GM21390 (cell line): ENCODE data around the gene TACC2.
"Not testable (repeated sequence)": the region's sequence is repeated elsewhere in the genome, so short reads cannot be mapped to it uniquely, and the experiment has no call there.

Source experiments
- ATAC-seq: cut with Tn5 transposase; IDR thresholded peaks from one replicate; pipeline ENCODE4 v1.9.1; 2021; ENCODE audit not compliant: unreplicated experiment

The TACC2 gene

GRCh38 chr10:122185643-122186042 is 196.7 kb downstream of the TACC2 start:
- no peak for ATAC-seq

GRCh38 chr10:122186816-122187810 is 198.2 kb downstream of the TACC2 start:
- ATAC-seq: no peak

- ATAC-seq: no peak
Observed at GRCh38 chr10:122188706-122189105, 199.7 kb downstream of the TACC2 start.

GRCh38 chr10:122189185-122189584 is 200.2 kb downstream of the TACC2 start:
- no peak for ATAC-seq

GRCh38 chr10:122190176-122190943 is 201.4 kb downstream of the TACC2 start:
- ATAC-seq: no peak

- no peak for ATAC-seq
Observed at GRCh38 chr10:122191936-122192541, 203.1 kb downstream of the TACC2 start.

- no peak for ATAC-seq
Observed at GRCh38 chr10:122194251-122194650, 205.3 kb downstream of the TACC2 start.

- no peak for ATAC-seq
Observed at GRCh38 chr10:122196218-122196617, 207.3 kb downstream of the TACC2 start.

GRCh38 chr10:122197611-122198222 is 208.8 kb downstream of the TACC2 start:
- ATAC-seq: no peak

GRCh38 chr10:122198631-122199030 is 209.7 kb downstream of the TACC2 start:
- no peak for ATAC-seq

- ATAC-seq: no peak
Observed at GRCh38 chr10:122199070-122199469, 210.1 kb downstream of the TACC2 start.

GRCh38 chr10:122199689-122200088 is 210.7 kb downstream of the TACC2 start:
- ATAC-seq: no peak

- ATAC-seq: no peak
Observed at GRCh38 chr10:122201401-122201800, 212.4 kb downstream of the TACC2 start.

GRCh38 chr10:122203180-122203579 is 214.2 kb downstream of the TACC2 start:
- ATAC-seq: not testable (repeated sequence)

GRCh38 chr10:122204691-122205489 is 215.9 kb downstream of the TACC2 start:
- ATAC-seq: no peak

GRCh38 chr10:122206471-122207065 is 217.6 kb downstream of the TACC2 start:
- ATAC-seq: no peak

- ATAC-seq: no peak
Observed at GRCh38 chr10:122207163-122207562, 218.2 kb downstream of the TACC2 start.

GRCh38 chr10:122207596-122207995 is 218.6 kb downstream of the TACC2 start:
- no peak for ATAC-seq

GRCh38 chr10:122208571-122209430 is 219.8 kb downstream of the TACC2 start:
- no peak for ATAC-seq
